Stimulated activated naive CD8-positive, alpha-beta T cell treated with anti-CD3 and anti-CD28 coated beads, Interleukin-15, Interleukin-2, amounts not matched to agents 100 ng/mL and 50 ng/mL, for 24 hours (primary cell): Measurements from ENCODE around the gene CACNA1A.

Experiments
- H3K27ac Mint-ChIP-seq: one replicate; pipeline ENCODE4 v1.8.0; 2021; ENCODE audit warnings: mild to moderate bottlenecking, mixed read lengths
- H3K27me3 Mint-ChIP-seq: one replicate; pipeline ENCODE4 v1.8.0; 2021; ENCODE audit warnings: mixed read lengths
- H3K36me3 Mint-ChIP-seq: one replicate; pipeline ENCODE4 v1.8.0; 2021; ENCODE audit warnings: low read depth, mixed read lengths
- H3K4me1 Mint-ChIP-seq: one replicate; pipeline ENCODE4 v1.8.0; 2021; ENCODE audit warnings: low read depth, mixed read lengths
- H3K4me3 Mint-ChIP-seq: one replicate; pipeline ENCODE4 v1.8.0; 2021; ENCODE audit warnings: mild to moderate bottlenecking, mixed read lengths
- H3K9me3 Mint-ChIP-seq: one replicate; pipeline ENCODE4 v1.8.0; 2021; ENCODE audit warnings: mixed read lengths

The CACNA1A gene

GRCh38 chr19:13507053-13507611, 853 bp upstream of the CACNA1A start:
- Mint-ChIP-seq H3K4me3 (no peak overlapping the region), H3K36me3 (no peaks in the 10 kb centered on the region), H3K4me1 (no peaks in the 10 kb centered on the region), H3K27me3 (peaks cover 76% of the 10 kb centered on the region), H3K9me3 (no peaks in the 10 kb centered on the region), H3K27ac (no peak overlapping the region)

- Mint-ChIP-seq H3K27me3 (peaks cover 71% of the 10 kb centered on the region), H3K4me3 (no peak overlapping the region), H3K4me1 (no peaks in the 10 kb centered on the region), H3K36me3 (no peaks in the 10 kb centered on the region), H3K9me3 (no peaks in the 10 kb centered on the region), H3K27ac (no peak overlapping the region)
These were observed 363 bp downstream of the CACNA1A start for GRCh38 chr19:13505761-13506470.

GRCh38 chr19:13505164-13505695, 1.0 kb downstream of the CACNA1A start:
- H3K4me3 Mint-ChIP-seq: no peak overlapping the region
- peaks cover 72% of the 10 kb centered on the region for H3K27me3 Mint-ChIP-seq
- H3K36me3 Mint-ChIP-seq: no peaks in the 10 kb centered on the region
- no peaks in the 10 kb centered on the region for H3K4me1 Mint-ChIP-seq
- H3K9me3 Mint-ChIP-seq: no peaks in the 10 kb centered on the region
- no peak overlapping the region for H3K27ac Mint-ChIP-seq

- no peak overlapping the region for H3K4me3 Mint-ChIP-seq
- H3K9me3 Mint-ChIP-seq: no peaks in the 10 kb centered on the region
- H3K36me3 Mint-ChIP-seq: no peaks in the 10 kb centered on the region
- no peaks in the 10 kb centered on the region for H3K4me1 Mint-ChIP-seq
- H3K27ac Mint-ChIP-seq: no peak overlapping the region
- H3K27me3 Mint-ChIP-seq: peaks cover 67% of the 10 kb centered on the region
These were observed 2.6 kb downstream of the CACNA1A start for GRCh38 chr19:13503570-13504235.

DNA sequence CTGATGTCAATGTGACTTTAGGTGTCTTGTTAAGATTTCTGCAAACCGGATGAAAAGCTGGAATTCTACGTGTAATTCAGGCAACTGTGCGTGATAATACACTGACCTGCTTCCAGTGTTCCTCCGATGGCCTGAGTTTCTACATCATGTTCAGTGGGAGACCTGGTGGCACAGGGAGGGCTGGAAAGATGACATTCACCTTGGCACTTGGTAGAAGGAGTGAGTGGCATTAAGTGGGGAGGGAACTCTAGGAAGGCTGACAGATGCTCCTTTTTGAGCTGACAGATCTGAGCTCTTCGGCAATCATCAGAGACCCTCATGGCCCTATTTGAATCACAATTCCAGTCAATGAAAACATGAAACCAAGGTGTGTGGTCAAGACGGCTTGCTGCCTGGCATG, 4.0 kb downstream of the CACNA1A start:
- Mint-ChIP-seq H3K9me3 (no peaks in the 10 kb centered on the region), H3K36me3 (no peaks in the 10 kb centered on the region), H3K4me3 (no peak overlapping the region), H3K4me1 (no peaks in the 10 kb centered on the region), H3K27me3 (peaks cover 52% of the 10 kb centered on the region), H3K27ac (no peak overlapping the region)

DNA sequence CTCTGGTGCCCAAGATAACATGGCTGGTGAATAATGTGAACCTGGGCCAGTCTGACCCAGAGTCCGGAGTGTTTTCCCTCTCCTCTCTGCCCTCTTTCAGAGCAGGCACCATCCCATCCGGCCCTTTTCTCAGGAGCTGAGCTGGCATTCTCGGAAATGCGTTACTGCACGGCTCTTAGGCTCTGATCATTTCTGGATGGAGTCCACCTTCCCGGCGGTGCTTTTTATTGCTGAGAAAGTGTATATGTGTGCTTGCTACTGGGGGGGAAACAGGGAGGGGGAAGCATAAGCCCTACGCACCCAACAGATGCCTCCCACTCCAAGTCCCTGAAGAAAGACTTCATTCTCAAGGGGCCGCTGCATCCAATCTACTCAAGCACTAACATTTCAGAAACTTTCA, 6.6 kb downstream of the CACNA1A start:
- Mint-ChIP-seq H3K4me3 (no peak overlapping the region), H3K9me3 (peaks cover 4% of the 10 kb centered on the region), H3K36me3 (no peaks in the 10 kb centered on the region), H3K4me1 (no peaks in the 10 kb centered on the region), H3K27me3 (peaks cover 45% of the 10 kb centered on the region), H3K27ac (no peak overlapping the region)

GRCh38 chr19:13493516-13494310, 12.6 kb downstream of the CACNA1A start:
- peaks cover 9% of the 10 kb centered on the region for H3K9me3 Mint-ChIP-seq
- H3K4me1 Mint-ChIP-seq: no peaks in the 10 kb centered on the region
- no peaks in the 10 kb centered on the region for H3K36me3 Mint-ChIP-seq
- H3K4me3 Mint-ChIP-seq: no peak overlapping the region
- peaks cover 32% of the 10 kb centered on the region for H3K27me3 Mint-ChIP-seq
- H3K27ac Mint-ChIP-seq: no peak overlapping the region

- H3K27ac Mint-ChIP-seq: no peak overlapping the region
- H3K36me3 Mint-ChIP-seq: no peaks in the 10 kb centered on the region
- peaks cover 9% of the 10 kb centered on the region for H3K9me3 Mint-ChIP-seq
- H3K4me3 Mint-ChIP-seq: no peak overlapping the region
- H3K4me1 Mint-ChIP-seq: no peaks in the 10 kb centered on the region
- H3K27me3 Mint-ChIP-seq: peaks cover 32% of the 10 kb centered on the region
These were observed 14.2 kb downstream of the CACNA1A start for GRCh38 chr19:13492128-13492527.

GRCh38 chr19:13487985-13488384, 18.3 kb downstream of the CACNA1A start:
- H3K27me3 Mint-ChIP-seq: peaks cover 33% of the 10 kb centered on the region
- H3K27ac Mint-ChIP-seq: no peak overlapping the region
- H3K4me3 Mint-ChIP-seq: no peak overlapping the region
- no peaks in the 10 kb centered on the region for H3K36me3 Mint-ChIP-seq
- H3K4me1 Mint-ChIP-seq: no peaks in the 10 kb centered on the region
- peaks cover 4% of the 10 kb centered on the region for H3K9me3 Mint-ChIP-seq

DNA sequence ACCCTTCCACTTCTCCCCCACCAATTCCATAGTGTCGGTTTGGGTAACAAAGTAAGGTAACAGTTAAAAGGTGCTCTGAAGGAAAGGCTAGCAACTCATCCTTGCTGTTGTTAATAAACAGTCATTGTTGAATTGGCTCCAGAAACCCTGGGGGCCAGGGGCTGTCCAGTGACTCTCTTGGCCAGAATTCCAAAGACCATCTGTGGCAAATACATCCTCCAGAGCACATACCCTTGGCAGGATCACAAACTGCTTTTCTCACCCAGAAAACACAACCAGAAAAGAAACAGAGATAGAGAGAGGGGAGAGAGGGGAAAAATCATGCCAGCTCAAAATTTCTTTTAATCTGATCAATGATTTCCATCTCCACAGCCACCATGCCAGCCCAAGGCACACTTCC, 22.1 kb downstream of the CACNA1A start:
- Mint-ChIP-seq H3K27me3 (peaks cover 20% of the 10 kb centered on the region), H3K9me3 (peaks cover 10% of the 10 kb centered on the region), H3K4me3 (no peak overlapping the region), H3K4me1 (no peaks in the 10 kb centered on the region), H3K36me3 (no peaks in the 10 kb centered on the region), H3K27ac (no peak overlapping the region)

DNA sequence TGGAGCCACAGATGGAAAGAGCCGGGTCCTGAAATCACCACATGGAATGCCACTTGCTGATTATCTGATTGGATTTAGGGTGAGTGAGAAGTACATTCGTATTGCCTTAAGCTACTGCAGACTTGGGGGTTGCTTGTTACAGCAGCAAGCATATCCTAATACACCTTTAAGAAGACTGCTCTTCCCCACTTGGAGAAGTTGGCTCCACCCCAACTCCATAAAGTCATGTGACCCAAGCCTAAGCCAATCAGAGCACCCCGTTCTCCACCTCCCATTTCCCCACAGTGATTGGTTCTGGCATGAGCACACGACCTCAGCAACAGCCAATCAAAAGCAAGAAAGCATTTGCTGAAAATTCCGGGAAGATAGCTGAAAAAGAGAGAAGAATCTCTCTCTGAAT, 23.1 kb downstream of the CACNA1A start:
- Mint-ChIP-seq H3K4me1 (no peaks in the 10 kb centered on the region), H3K4me3 (no peak overlapping the region)

DNA sequence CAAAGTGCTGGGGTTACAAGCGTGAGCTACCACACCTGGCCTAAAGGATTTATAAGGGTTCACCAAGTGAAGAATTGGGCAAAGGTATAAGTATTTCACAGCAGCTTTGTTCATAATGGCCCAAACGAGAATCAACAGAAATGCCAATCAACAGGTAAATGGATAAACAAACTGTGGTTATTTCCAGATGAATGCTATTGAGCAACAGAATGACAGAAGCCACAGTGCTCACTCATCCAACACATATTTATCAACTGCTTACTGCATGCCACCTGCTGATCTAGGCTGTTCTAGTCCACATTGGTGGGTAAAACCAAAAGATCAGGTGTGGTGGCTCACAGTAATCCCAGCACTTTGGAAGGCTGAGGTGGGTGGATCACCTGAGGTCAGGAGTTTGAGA, 27.7 kb downstream of the CACNA1A start:
- Mint-ChIP-seq H3K36me3 (no peaks in the 10 kb centered on the region), H3K27ac (no peak overlapping the region), H3K9me3 (peaks cover 33% of the 10 kb centered on the region), H3K27me3 (peaks cover 16% of the 10 kb centered on the region), H3K4me1 (no peaks in the 10 kb centered on the region), H3K4me3 (no peak overlapping the region)

More for the DNA sequence above, 23.1 kb downstream of the CACNA1A start:
- Mint-ChIP-seq H3K36me3 (no peaks in the 10 kb centered on the region), H3K27me3 (peaks cover 23% of the 10 kb centered on the region), H3K9me3 (peaks cover 10% of the 10 kb centered on the region), H3K27ac (no peak overlapping the region)

- Mint-ChIP-seq H3K4me3 (no peak overlapping the region), H3K4me1 (no peaks in the 10 kb centered on the region), H3K36me3 (no peaks in the 10 kb centered on the region), H3K27me3 (peaks cover 14% of the 10 kb centered on the region), H3K27ac (no peak overlapping the region), H3K9me3 (peaks cover 23% of the 10 kb centered on the region)
These were observed 30.2 kb downstream of the CACNA1A start for GRCh38 chr19:13476071-13476470.

DNA sequence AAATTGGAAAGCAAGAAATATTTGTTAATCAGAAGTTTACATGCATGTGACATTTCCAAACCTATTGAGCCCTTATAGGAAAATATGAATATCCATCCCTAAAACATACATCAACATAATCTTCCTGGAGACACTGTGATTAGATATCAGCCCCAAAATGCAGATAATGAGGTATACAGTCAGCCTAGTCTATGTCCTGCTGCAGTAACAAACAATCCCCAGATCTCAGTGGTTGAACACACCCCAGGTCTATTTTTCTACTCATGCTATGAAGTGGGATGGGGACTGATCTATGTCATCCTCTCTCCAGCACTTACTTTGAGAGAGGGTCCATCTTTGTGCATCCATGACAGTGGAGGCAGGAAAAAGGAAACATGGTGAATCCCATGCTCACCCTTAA, 31.2 kb downstream of the CACNA1A start:
- peaks cover 17% of the 10 kb centered on the region for H3K27me3 Mint-ChIP-seq
- no peak overlapping the region for H3K27ac Mint-ChIP-seq
- no peak overlapping the region for H3K4me3 Mint-ChIP-seq
- H3K36me3 Mint-ChIP-seq: no peaks in the 10 kb centered on the region
- H3K9me3 Mint-ChIP-seq: peaks cover 23% of the 10 kb centered on the region
- H3K4me1 Mint-ChIP-seq: no peaks in the 10 kb centered on the region

DNA sequence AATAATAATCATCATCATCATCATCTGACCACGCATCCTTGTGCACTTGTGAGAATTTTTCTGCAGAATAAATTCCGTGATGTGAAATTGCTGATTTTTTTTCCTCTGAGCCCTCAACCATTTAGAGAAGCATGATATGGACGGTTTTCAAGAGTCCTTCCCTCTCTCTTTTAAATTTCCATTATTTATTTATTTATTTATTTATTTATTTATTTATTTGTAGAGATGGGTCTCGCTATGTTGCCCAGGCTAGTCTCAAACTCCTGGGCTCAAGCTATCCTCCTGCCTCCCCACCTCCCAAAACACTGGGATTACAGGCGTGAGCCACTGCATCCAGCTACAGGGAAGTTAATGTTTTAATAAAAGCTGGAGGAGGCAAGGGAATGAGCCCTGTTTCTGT, 39.6 kb downstream of the CACNA1A start:
- Mint-ChIP-seq H3K27ac (no peak overlapping the region), H3K36me3 (no peaks in the 10 kb centered on the region), H3K9me3 (peaks cover 3% of the 10 kb centered on the region), H3K4me3 (no peak overlapping the region), H3K27me3 (peaks cover 12% of the 10 kb centered on the region), H3K4me1 (no peaks in the 10 kb centered on the region)
